Measurements from ENCODE around the gene FAM151A. TPM values are rescaled to one million over a fixed set of nuclear protein-coding genes. Genes with fewer than 3 reads are reported as not detected.
A peak's percentile ranks its signal among the peaks of the same experiment; 100 is the strongest.

FAM151A gene
- total RNA-seq, 1 donor from 2014 or later: not detected

DNA sequence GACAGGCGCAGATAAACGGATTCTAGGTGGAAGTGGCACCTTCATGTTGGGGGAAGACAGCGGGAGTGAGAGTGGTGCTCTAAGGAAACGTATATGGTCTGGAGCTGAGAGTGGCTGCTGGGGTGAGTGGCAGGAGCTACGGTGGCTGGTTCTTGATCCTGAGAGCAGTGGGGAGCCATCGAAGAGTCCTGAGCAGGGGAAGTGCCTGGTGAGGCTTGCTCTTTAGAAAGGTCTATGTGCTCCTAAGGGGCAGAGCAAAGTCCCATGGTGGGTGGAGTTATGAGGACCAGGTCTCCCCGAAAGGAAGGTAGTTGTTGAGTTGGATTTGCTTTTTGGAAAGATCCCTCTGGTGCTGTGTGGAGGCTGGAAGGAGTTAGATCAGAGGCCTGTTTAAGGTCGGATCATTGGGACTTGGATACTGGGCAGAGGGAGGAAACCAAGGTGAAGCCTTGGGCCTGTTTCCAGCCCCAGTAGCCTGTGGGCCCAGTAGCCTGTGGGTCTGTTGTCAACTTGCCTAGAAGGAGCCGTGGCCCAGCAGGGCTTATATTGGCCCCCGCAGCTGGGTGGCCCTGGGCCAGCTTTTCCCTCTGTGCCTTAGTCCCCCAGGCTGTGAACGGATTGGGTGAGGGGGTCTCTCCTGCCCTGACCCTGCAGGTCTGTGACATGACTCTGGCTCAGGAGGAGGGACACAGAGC lies 42.3 kb downstream of the FAM151A start:
- DNase-seq (ENCODE audit: low read depth in 2 of 2): no peak

DNA sequence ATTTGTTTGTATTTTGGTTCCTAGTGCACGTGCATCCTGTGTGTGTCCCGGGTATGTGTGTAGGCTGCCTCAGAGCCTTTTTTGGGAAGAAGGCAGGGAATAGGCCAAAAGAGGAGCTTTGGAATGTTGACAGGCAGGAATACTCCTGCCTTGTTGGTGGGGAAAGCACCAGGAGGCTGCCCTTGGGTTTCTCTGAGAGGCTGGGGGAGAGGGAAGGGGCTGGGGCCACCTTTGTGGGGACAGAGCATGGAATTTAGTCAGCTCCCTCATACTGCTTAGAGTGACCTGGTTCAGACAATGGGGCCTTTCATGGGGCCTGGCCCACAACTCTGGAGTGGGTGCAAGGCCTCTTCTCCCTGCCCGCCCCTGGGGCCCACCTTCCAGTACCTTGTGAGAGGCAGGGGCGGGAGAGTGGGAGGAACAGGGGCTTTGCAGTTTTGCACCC lies 44.0 kb downstream of the FAM151A start:
- no peak for DNase-seq (ENCODE audit: low read depth in 2 of 2)

DNA sequence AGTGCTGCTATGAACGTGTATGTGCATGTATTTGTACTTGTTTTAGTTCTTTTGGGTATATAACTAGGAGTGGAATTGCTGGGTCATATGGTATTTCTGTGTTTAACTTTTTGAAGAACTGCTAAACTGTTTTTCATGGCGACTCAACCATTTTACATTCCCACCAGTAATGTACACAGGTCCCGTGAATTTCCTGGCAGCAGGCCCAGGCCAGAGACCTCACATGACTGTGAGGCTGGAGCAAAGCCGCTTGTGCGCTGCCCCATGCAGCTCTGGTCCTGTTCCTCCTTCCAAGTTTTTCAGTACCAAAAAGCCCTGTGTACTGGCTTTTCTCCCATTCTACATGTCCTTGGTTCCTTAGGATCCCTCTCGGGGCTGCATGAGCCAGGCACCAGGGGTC lies 45.7 kb downstream of the FAM151A start:
- peak; percentile 61 to 97 for DNase-seq (ENCODE audit: low read depth in 2 of 2)

GRCh38 chr1:54575605-54576290 lies 47.6 kb downstream of the FAM151A start:
- no peak for DNase-seq (ENCODE audit: low read depth in 2 of 2)

GRCh38 chr1:54575161-54575560 lies 48.2 kb downstream of the FAM151A start:
- no peak for DNase-seq (ENCODE audit: low read depth in 2 of 2)

- no peak for DNase-seq (ENCODE audit: low read depth in 2 of 2)
Observed at GRCh38 chr1:54574158-54574778, 49.1 kb downstream of the FAM151A start.

GRCh38 chr1:54572542-54572850 lies 50.8 kb downstream of the FAM151A start:
- no peak for DNase-seq (ENCODE audit: low read depth in 2 of 2)

DNA sequence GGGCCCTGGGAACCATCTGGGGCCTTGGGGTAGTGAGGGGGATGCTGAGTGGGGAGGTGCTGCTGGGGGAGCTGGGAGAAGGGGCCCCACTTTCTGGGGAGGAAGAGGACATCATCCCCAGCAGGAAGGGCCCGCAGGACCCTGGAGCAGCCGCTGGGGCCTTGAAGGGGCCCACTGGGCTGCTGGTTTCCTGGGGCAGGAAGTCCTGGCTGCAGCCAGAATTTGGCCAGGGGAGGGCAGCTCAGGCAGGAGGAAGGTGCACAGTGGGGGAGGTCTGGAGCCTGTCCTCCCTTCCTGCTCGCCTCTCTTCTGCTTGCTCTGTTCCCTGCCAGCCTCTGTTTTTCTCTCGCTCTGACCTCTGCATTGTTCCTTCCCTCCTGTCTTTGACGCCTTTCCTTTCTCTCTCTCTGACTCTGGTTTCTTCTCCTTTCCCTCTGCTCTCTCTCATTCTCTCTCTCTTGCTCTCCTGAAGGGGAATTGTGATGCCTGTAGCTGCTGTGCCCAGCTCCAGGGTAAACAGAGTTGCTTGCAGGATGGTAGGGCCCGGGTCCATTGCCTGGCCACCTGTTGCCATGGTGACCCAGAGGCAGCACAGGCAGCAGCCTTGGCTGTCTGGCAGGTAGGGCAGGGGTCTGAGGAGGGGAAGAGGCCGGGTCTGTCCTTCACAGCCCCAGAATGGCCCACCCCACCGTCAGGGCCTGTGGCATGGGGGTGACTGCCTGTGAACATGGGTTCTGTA lies 51.4 kb downstream of the FAM151A start:
- DNase-seq (ENCODE audit: low read depth in 2 of 2): peak; percentile 30 to 55

DNA sequence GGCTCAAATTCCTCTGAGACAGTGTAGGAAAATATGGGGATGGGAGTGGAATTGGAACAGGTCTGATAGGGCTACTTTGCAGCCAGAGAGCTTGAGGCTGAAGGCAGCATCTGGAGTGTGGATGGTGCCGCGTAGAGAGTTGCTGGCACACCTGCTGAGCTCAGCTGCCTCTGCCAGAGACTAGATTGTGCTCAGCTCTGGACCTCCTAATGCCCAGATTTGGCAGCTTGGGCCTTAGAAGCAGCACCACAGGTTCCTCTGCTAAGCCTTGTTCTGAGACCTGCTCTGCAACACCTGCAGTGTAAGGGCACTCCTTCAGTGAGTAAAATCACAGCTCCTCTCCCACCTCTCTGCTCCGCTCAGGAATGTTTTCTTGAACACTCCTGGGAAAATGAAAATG lies 52.0 kb downstream of the FAM151A start:
- peak in 1 of 2 donors; percentile 7 for DNase-seq (ENCODE audit: low read depth in 2 of 2)

GRCh38 chr1:54570161-54570560 lies 53.2 kb downstream of the FAM151A start:
- DNase-seq (ENCODE audit: low read depth in 2 of 2): no peak

DNA sequence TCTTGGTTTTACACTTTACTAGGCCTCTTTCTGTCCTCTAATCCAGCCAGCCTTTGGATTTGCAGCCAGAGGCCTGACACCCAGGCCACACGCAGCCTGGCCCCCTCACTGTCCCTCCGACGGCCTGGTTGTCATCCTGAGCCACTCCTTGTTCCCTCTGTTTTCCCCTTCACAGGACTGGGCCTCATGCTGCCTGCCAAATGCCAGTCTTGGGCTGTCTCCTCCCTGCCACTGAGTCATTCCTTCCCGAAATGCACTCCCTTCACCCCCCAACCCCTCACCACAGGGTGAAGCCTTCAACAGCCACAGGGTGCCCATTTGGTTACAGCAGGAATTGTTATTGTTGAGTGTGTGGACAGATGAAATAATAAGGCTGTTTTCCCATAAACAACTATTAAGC lies 54.0 kb downstream of the FAM151A start:
- DNase-seq (ENCODE audit: low read depth in 2 of 2): peak in 1 of 2 donors; percentile 16

DNA sequence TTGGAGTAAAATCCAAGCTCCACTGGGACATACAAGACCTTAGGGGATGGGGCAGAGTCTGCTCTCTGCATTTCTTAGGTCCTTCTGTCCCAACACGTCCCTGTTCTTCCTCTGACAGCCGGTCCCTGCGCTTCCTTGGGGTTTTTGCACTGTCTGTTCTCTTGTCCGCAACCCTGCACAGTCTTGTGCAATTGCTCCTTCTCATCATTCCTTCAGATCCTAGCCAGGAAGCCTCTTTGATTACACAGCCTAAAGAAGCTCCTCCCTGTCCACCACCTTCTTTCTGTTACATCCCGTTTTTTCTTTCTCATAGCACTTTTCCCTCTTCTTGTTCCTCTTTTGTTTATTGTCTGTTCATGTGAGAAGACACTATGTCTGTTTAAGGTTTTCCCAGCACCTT lies 55.4 kb downstream of the FAM151A start:
- DNase-seq (ENCODE audit: low read depth in 2 of 2): no peak

DNA sequence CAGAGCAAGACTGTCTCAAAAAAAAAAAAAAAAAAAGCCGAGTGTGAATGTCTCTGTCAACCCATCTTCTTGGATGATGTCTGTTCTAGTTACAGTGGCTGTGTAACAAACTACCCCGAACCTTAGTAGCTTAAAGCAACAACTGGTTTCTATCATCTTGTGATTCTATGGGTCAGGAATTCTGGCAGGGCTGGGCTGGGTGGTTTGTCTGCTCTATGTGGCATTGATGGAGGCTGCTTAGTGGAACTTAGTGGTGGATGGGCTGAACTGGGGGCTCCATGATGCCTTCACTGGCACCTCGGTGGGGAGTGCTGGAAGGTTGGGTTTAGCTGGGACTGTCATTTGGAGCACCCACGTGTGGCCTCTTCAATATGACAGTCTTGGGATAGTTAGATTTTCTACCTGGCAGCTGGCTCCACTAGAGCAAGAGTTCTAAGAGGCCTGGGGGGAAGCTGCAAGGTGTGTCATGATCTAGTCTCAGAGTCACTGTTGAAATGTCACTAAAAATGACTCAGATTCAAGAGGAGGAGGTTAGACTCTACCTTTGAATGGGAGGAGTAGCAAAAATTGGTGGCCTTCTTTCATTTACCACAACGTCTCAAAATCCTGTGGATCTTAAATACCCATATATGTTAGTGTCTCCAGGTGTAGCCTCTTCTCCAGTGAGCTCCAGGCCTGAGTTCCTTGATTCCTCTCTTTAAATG lies 56.7 kb downstream of the FAM151A start:
- DNase-seq (ENCODE audit: low read depth in 2 of 2): no peak

DNA sequence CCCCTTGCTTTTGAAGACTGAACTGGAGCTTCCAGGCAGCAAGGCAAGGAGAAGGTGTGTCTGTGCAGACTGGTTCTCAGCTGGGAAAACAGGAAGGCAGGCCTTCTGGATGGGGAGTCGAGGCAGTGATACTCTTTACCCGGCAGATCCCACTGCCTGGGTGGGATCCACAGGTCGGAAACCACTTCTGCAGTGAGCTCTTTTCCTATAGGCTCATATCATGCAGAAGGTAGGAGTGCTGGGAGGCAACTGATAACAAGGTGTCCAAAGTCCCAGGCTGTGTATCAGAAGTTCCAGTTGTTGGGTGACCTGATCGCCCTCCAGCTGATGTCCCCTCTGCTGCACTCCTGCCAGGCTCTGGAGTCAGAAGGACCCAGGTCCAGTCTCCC lies 58.2 kb downstream of the FAM151A start:
- no peak for DNase-seq (ENCODE audit: low read depth in 2 of 2)

DNA sequence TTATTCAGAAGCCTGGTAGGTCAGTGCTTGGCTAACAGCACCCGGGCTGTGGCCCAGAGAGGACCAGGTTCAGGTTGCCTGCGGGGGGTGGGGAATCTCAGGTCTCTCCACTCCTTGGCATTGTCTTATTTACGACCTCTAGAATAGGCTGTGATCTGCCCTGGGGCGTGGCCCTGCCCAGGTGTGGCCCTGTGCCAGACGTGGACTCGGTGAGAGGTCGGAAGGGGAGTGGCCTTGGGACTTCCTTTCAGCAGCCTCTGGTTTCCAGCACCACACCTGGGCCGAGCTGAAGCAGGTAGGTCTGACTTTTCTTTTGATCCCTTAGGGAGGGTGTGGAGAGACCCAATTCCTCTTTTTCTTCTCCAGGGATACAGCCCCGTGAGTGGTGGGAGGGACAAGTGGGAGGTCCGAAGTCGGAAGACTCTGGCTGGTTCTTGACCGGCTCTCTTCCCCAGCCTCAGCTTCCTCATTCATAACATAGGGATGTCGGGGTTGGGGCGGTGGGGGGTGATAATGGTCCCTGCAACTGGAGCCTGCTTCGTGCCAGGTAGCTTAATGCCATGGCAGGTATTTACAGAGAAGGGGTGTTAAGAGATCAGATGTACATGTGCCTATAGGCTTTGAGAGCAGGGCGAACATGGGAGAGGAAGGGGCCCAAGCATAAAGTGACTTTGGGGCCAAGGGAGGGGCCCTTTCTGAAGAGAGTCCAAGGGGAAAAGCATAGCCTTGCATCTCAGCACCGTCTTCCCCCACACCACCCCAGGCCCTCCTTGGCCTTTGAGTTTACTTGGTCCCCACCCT lies 58.8 kb downstream of the FAM151A start:
- DNase-seq (ENCODE audit: low read depth in 2 of 2): no peak

GRCh38 chr1:54559771-54560231 lies 63.5 kb downstream of the FAM151A start:
- DNase-seq (ENCODE audit: low read depth in 2 of 2): no peak
